Endothelial cell of umbilical vein (primary cell): ENCODE measurements around the gene FASLG. TPM values are rescaled to one million over a fixed set of nuclear protein-coding genes. Genes with fewer than 3 reads are reported as not detected.

Experiments
- BruUV-seq: library from RNA; stranded (reverse); fragments of 400-500 nt; replicated peaks from 2 replicates; lab custom pipeline; 2021; lab: Mats Ljungman, UMichigan
- CTCF ChIA-PET: fragments of 300-600, 350-600 bp; sonication (Branson Sonifier 250); formaldehyde crosslinking; loops from one replicate; lab custom pipeline; 2021; ENCODE audit warnings: antibody characterized with exemption, inconsistent platforms; lab: Charles Lee
- POLR2A ChIA-PET: fragments of 300-600, 350-600 bp; sonication (Branson Sonifier 250); formaldehyde crosslinking; loops from one replicate; lab custom pipeline; 2021; ENCODE audit warnings: antibody characterized with exemption, inconsistent platforms; lab: Charles Lee
- DNase-seq: peaks from one replicate; pipeline ENCODE4 v3.0.0-alpha.2; 2011; ENCODE audit warnings: low read depth, low spot score
- FAIRE-seq: peaks from 2 replicates; lab custom pipeline; 2011; peaks lifted over from hg19 to GRCh38; lab: Jason Lieb, UNC
- H2AFZ ChIP-seq: 2 replicates; pipeline ENCODE4 v1.6.0; 2012; ENCODE audit warnings: low read depth, low read length, control low read depth, inconsistent platforms
- H3K27ac ChIP-seq: 2 replicates; pipeline ENCODE4 v1.5.1; 2011; ENCODE audit warnings: low read depth, mild to moderate bottlenecking, control low read depth, low read length, moderate library complexity; ENCODE audit not compliant: insufficient read depth
- H3K27me3 ChIP-seq, 2 experiments: 2 replicates each; pipeline versions ENCODE4 v1.6.0 to v1.6.1; 2011; ENCODE audit warnings: low read length in 2 of 2, mixed read lengths in 1 of 2; ENCODE audit not compliant: control insufficient read depth in 2 of 2, insufficient read depth in 2 of 2
- H3K36me3 ChIP-seq, 2 experiments: 2 replicates in 1 of 2; 3 replicates in 1 of 2; pipeline ENCODE4 v1.5.1; 2011; ENCODE audit warnings: low read length in 2 of 2, mild to moderate bottlenecking in 1 of 2, moderate library complexity in 1 of 2; ENCODE audit not compliant: control insufficient read depth in 2 of 2, insufficient read depth in 2 of 2; ENCODE audit errors: extremely low read depth in 1 of 2
- H3K4me1 ChIP-seq: 3 replicates; pipeline ENCODE4 v1.5.1; 2011; ENCODE audit warnings: mild to moderate bottlenecking, low read length; ENCODE audit not compliant: control insufficient read depth, insufficient read depth; ENCODE audit errors: extremely low read depth
- H3K4me2 ChIP-seq: 2 replicates; pipeline ENCODE4 v1.6.1; 2011; ENCODE audit warnings: low read length, control low read depth, mixed read lengths; ENCODE audit not compliant: insufficient read depth
- H3K4me3 ChIP-seq, 3 experiments: fragments of 200-600 bp in 1 of 3; sonication (generic), shearing (Covaris generic) in 1 of 3; replicated peaks in 1 of 3; 2 replicates each; pipeline ENCODE4 v1.5.1; 2011 to 2016; ENCODE audit warnings: control low read depth in 3 of 3, low read length in 3 of 3, mild to moderate bottlenecking in 2 of 3, inconsistent platforms in 1 of 3, low read depth in 1 of 3, moderate library complexity in 1 of 3; ENCODE audit not compliant: insufficient read depth in 1 of 3
- H3K79me2 ChIP-seq: 2 replicates; pipeline ENCODE4 v1.6.0; 2012; ENCODE audit warnings: low read length, inconsistent platforms; ENCODE audit not compliant: control insufficient read depth, insufficient read depth
- H3K9ac ChIP-seq: replicated peaks from 2 replicates; pipeline ENCODE3; 2011; ENCODE audit warnings: low read length, control low read depth; ENCODE audit not compliant: insufficient read depth; ENCODE audit errors: extremely low read depth
- H3K9me1 ChIP-seq: replicated peaks from 3 replicates; pipeline ENCODE4 v1.6.0; 2011; ENCODE audit warnings: mild to moderate bottlenecking, low read length; ENCODE audit not compliant: control insufficient read depth, insufficient read depth; ENCODE audit errors: extremely low read depth
- H3K9me3 ChIP-seq: replicated peaks from 2 replicates; pipeline ENCODE4 v1.5.1; 2012; ENCODE audit warnings: low read length, inconsistent platforms; ENCODE audit not compliant: control insufficient read depth, insufficient read depth
- H4K20me1 ChIP-seq: replicated peaks from 2 replicates; pipeline ENCODE3; 2011; ENCODE audit warnings: mild to moderate bottlenecking, low read length; ENCODE audit not compliant: control insufficient read depth, insufficient read depth; ENCODE audit errors: extremely low read depth
- CTCF ChIP-seq, 2 donors: IDR thresholded peaks; 1 replicate in 1 of 2; 2 replicates in 1 of 2; pipeline ENCODE4 v1.5.1; 2011; ENCODE audit warnings: low read length in 2 of 2, mild to moderate bottlenecking in 2 of 2, moderate library complexity in 2 of 2, control low read depth in 1 of 2, inconsistent platforms in 1 of 2, low read depth in 1 of 2; ENCODE audit not compliant: insufficient read depth in 1 of 2; ENCODE audit errors: extremely low read depth in 1 of 2
- EZH2 ChIP-seq: IDR thresholded peaks from 2 replicates; pipeline ENCODE4 v1.6.1; 2012; ENCODE audit warnings: borderline replicate concordance, low read depth, mild to moderate bottlenecking, moderate library complexity, low read length, inconsistent platforms; ENCODE audit not compliant: severe bottlenecking
- FOS ChIP-seq: IDR thresholded peaks from 2 replicates; pipeline ENCODE4 v1.6.1; 2011; ENCODE audit warnings: mild to moderate bottlenecking, low read length, moderate library complexity, borderline replicate concordance; ENCODE audit not compliant: insufficient read depth
- GATA2 ChIP-seq: IDR thresholded peaks from 2 replicates; pipeline ENCODE4 v1.7.0; 2011; ENCODE audit warnings: low read depth, mild to moderate bottlenecking, moderate library complexity, mixed read lengths, low read length; ENCODE audit not compliant: insufficient read length, insufficient read depth
- JUN ChIP-seq: IDR thresholded peaks from 2 replicates; pipeline ENCODE4 v1.6.1; 2011; ENCODE audit warnings: borderline replicate concordance, low read depth; ENCODE audit not compliant: insufficient read length, insufficient read depth
- MYC ChIP-seq: IDR thresholded peaks from one replicate; pipeline ENCODE4 v1.6.1; 2011; ENCODE audit warnings: mild to moderate bottlenecking, low read depth, low read length
- POLR2A ChIP-seq: IDR thresholded peaks from 2 replicates; pipeline ENCODE4 v1.6.1; 2012; ENCODE audit warnings: low read depth, mild to moderate bottlenecking, control low read depth, low read length
- POLR2AphosphoS5 ChIP-seq: IDR thresholded peaks from 2 replicates; pipeline ENCODE4 v1.6.1; 2012; ENCODE audit warnings: low read depth, mild to moderate bottlenecking, control low read depth, low read length, moderate library complexity; ENCODE audit not compliant: insufficient read depth
- dilution Hi-C: fragments of 300-500 bp; cut with MboI; formaldehyde crosslinking; loops from one replicate; pipeline ENCODE4 v1.15.0; 2019; ENCODE audit warnings: low sequenced_read_pairs; ENCODE audit not compliant: extremely low pct_ligation_motif_present
- intact Hi-C: fragments of 100-400 bp; cut with micrococcal nuclease; formaldehyde crosslinking; loops from one replicate; pipeline ENCODE4 v1.10.0; 2022
- polyA plus RNA-seq, 4 experiments: library from polyadenylated mRNA; depleted of rRNA in 3 of 4; stranded (reverse) in 3 of 4; unstranded in 1 of 4; fragments of >200 nt; gene quantifications; 2 replicates each; pipeline versions ENCODE4 v1.2.1 to v1.2.3, GENCODE V29; 2011 to 2012; ENCODE audit warnings: missing spikeins in 1 of 4
- total RNA-seq: library from RNA; stranded (reverse); gene quantifications from 2 replicates; pipeline ENCODE4 v1.2.3, GENCODE V29; 2021
- TF ChIP-seq, protein P1 (sequence below): IDR thresholded peaks from 2 replicates; pipeline ENCODE4 v1.6.1; 2011; ENCODE audit not compliant: insufficient read depth, insufficient read length

The FASLG gene
- total and polyA plus RNA-seq, 2 donors (not counting 3 experiments of a cell fraction or from before 2014, with no cell fraction given): not detected

DNA sequence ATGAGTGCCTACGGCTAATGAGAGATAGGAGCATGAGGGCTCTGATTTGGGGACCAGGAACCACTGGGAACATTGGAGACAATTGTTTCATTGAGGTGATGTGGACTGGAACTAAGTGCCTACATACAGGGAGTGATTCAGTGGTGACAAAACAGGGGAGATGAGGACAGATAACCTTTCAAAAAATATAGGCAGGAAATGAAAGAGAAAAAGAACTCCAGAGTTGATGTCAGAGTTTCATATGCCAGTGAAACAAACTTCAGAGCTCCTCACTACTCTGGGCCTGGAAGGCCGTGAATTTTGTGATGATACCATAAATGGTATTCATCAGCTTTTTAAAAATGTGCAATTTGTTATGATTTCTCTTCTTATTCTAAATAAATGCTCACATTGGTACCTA, 39.3 kb downstream of the FASLG start:
- FAIRE-seq: no peak
- no peak overlapping the region for H3K9ac ChIP-seq
- H3K4me3 ChIP-seq: no peak overlapping the region
- POLR2A ChIA-PET: no interaction called here
- intact Hi-C loops: no loop called here
- H3K27me3 ChIP-seq: no peaks in the 10 kb centered on the region
- H3K4me2 ChIP-seq: no peak overlapping the region
- DNase-seq: no peak
- dilution Hi-C loops: no loop called here
- CTCF ChIA-PET: interaction anchor here (0.5 to 1.2 kb wide), 2 partner anchors 88 to 214 kb away, joined by 4 read pairs; no protein-coding TSS in a partner anchor
- no peaks in the 10 kb centered on the region for H3K79me2 ChIP-seq
- TF ChIP-seq CTCF (IDR thresholded peaks at IDR 0.05; ENCODE audit: extremely low read depth in 1 of 2, insufficient read depth in 1 of 2, low read depth in 1 of 2, low read length in 2 of 2) (no peak), MYC (no peak), FOS (peak; percentile 55), JUN (no peak), POLR2A (no peak), GATA2 (peak; percentile 94), EZH2 (no peak), POLR2AphosphoS5 (no peak)
- TF ChIP-seq, protein P1, sequence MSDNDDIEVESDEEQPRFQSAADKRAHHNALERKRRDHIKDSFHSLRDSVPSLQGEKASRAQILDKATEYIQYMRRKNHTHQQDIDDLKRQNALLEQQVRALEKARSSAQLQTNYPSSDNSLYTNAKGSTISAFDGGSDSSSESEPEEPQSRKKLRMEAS: no peak
- no peaks in the 10 kb centered on the region for H3K9me1 ChIP-seq
- no peak overlapping the region for H3K27ac ChIP-seq
- no TSS peak for BruUV-seq
- no peak overlapping the region for H2AFZ ChIP-seq
- H3K9me3 ChIP-seq: no peaks in the 10 kb centered on the region
- H3K36me3 ChIP-seq: no peaks in the 10 kb centered on the region
- no peaks in the 10 kb centered on the region for H4K20me1 ChIP-seq
- H3K4me1 ChIP-seq: peaks cover 22% of the 10 kb centered on the region
